ENCODE data around the gene ABCC9. TPM values are rescaled to one million over a fixed set of nuclear protein-coding genes. Genes with fewer than 3 reads are reported as not detected.
"Not testable (repeated sequence)": the region's sequence is repeated elsewhere in the genome, so short reads cannot be mapped to it uniquely, and the experiment has no call there.

ABCC9 gene
- total RNA-seq, 1 donor = under 0.01 TPM

- DNase-seq (ENCODE audit: low read depth in 2 of 3, low spot score in 2 of 3) = no peak
Measured at GRCh38 chr12:21819678-21820077, 121.5 kb downstream of the ABCC9 start.

GRCh38 chr12:21819236-21819635, 122.0 kb downstream of the ABCC9 start:
- DNase-seq (ENCODE audit: low read depth in 2 of 3, low spot score in 2 of 3) = no peak

DNA sequence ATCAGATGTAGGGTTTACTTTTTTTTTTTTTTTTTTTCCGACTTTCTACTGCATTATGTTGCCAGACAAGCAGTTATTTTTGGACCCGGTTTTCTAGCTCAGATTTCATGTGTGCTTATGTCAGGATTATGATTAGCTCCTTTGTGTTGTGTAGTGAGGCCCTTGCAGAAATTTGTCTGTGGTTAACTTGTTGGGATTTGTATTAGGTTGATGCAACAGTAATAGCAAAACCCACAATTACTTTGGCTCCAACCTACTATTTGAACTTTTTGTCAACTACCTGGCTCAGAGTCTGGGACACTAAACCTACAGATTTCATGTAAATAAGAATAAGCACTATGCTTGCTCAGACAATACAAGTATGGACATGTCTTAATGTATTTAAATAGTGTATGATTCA, 122.6 kb downstream of the ABCC9 start:
- DNase-seq (ENCODE audit: low read depth in 2 of 3, low spot score in 2 of 3) = no peak

DNA sequence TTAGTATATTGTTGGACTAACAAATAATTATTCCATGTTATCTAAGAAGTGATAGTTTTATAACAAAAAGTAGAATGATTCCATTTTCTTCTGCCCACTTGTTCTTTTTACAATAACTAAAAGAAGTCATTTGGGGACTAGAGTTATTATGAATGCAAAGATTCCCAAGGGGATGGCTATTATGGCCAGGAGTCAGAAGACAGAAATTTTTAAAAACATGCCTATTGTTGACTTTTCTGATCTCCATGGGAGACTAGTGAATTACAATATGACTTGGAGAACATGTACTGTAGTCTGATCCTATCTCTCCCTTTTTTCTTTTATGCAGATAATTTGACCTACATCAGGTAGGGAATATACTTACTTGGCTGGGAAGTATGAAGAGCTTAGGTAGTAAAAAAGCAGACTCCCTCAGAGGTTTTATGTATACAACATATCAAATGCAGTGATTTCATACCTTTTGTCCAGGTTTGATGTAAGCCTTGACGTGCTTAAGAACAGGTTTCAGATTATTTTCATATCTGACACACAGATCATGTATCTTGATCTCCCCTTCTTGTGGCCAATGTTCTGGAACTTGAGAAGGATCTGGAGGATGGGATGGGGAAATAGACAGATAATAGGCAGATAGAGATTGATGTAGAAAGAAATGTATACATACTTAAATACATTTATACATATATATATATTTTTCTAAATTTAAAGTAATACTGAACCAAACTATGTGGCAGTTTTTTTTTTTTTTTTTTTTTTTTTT, 125.7 kb downstream of the ABCC9 start:
- no peak for DNase-seq (ENCODE audit: low read depth in 2 of 3, low spot score in 2 of 3)

DNA sequence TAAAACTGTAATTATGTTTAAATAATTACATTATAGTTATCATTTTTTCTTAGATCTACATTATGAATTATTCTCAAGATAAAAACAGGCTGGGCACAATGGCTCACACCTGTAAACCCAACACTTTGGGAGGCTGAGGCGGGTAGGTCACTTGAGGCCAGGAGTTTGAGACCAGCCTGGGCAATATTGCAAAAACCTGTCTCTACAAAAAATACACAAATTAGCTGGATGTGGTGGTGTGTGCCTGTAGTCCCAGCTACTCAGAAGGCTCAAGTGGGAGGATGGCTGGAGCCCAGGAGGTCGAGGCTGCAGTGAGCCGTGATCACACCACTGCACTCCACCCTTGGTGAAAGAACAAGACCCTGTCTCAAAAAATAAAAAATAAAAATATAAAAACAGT, 126.4 kb downstream of the ABCC9 start:
- DNase-seq (ENCODE audit: low read depth in 2 of 3, low spot score in 2 of 3) = no peak

GRCh38 chr12:21814327-21814726, 126.9 kb downstream of the ABCC9 start:
- no peak for DNase-seq (ENCODE audit: low read depth in 2 of 3, low spot score in 2 of 3)

GRCh38 chr12:21813751-21814150, 127.5 kb downstream of the ABCC9 start:
- DNase-seq (ENCODE audit: low read depth in 2 of 3, low spot score in 2 of 3) = no peak

- DNase-seq (ENCODE audit: low read depth in 2 of 3, low spot score in 2 of 3) = no peak
Measured at GRCh38 chr12:21813125-21813524, 128.1 kb downstream of the ABCC9 start.

GRCh38 chr12:21812340-21812739, 128.9 kb downstream of the ABCC9 start:
- DNase-seq (ENCODE audit: low read depth in 2 of 3, low spot score in 2 of 3) = not testable (repeated sequence)

- DNase-seq (ENCODE audit: low read depth in 2 of 3, low spot score in 2 of 3) = no peak
Measured at GRCh38 chr12:21809100-21809499, 132.1 kb downstream of the ABCC9 start.

- no peak for DNase-seq (ENCODE audit: low read depth in 2 of 3, low spot score in 2 of 3)
Measured at GRCh38 chr12:21806255-21806654, 135.0 kb downstream of the ABCC9 start.

DNA sequence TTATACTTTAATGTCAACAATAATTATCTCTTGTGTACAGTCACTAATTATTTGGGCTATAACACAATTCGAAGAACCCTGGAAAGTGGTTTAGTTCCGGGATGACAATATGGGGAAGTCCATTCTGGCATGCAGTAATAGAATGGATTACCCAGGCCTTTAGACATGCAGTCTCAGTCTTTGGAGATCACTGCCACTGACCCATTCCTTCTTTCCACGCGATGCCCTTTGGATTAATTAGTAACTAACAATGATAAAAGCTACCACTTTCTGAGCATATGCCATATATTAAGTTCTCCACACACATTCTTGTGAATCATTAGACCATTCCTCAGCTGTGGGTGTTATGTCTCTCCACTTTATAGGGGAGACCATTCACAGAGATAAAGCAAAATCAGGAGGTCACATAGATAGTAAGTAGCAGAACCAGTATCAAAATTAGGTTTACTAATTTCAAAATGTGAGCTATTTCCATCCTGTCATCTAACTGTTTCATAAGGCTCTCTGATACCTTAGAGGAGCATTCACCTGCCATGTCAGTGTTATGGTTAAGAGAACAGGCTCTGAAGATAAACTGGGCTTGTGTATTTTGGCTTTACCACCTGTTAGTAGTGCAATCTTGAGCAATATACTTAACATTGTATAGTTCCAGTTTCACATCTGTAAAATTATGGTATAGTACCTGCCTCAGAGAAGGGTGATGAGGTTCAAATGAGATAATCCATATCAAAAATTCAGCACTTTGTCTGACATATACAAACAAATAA, 139.5 kb downstream of the ABCC9 start:
- no peak for DNase-seq (ENCODE audit: low read depth in 2 of 3, low spot score in 2 of 3)

GRCh38 chr12:21800011-21800410, 141.2 kb downstream of the ABCC9 start:
- DNase-seq (ENCODE audit: low read depth in 2 of 3, low spot score in 2 of 3) = no peak

- no peak for DNase-seq (ENCODE audit: low read depth in 2 of 3, low spot score in 2 of 3)
Measured at GRCh38 chr12:21797539-21797938, 143.7 kb downstream of the ABCC9 start.

- DNase-seq (ENCODE audit: low read depth in 2 of 3, low spot score in 2 of 3) = no peak
Measured at GRCh38 chr12:21795648-21796328, 145.4 kb downstream of the ABCC9 start.

DNA sequence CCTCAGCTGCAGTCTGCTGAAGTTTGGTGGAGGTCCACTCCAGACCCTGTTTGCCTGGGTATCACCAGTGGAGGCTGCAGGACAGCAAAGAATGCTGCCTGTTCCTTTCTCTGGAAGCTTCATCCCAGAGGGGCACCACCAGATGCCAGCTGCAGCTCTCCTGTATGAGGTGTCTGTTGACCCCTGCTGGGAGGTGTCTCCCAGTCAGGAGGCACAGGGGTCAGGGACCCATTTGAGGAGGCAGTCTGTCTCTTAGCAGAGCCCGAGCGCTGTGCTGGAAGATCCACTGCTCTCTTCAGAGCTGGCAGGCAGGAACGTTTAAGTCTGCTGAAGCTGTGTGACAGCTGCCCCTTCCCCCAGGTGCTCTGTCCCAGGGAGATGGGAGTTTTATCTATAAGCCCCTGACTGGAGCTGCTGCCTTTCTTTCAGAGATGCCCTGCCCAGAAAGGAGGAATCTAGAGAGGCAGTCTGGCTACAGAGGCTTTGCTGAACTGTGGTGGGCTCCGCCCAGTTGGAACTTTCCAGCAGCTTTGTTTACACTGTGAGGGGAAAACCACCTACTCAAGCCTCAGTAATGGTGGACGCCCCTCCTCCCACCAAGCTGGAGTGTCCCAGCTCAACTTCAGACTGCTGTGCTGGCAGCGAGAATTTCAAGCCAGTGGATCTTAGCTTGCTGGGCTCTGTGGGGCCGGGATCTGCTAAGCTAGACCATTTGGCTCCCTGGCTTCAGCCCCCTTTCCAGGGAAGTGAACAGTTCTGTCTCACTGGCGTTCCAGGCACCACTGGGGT, 146.2 kb downstream of the ABCC9 start:
- not testable (repeated sequence) for DNase-seq (ENCODE audit: low read depth in 2 of 3, low spot score in 2 of 3)

DNA sequence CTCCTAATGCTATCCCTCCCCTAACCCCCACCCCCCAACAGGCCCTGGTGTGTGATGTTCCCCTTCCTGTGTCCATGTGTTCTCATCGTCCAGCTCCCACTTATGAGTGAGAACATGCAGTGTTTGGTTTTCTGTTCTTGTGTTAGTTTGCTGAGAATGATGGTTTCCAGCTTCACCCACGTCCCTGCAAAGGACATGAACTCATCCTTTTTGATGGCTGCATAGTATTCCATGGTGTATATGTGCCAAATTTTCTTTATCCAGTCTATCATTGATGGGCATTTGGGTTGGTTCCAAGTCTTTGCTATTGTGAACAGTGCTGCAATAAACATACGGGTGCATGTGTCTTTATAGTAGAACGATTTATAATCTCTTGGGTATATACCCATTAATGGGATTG, 151.5 kb downstream of the ABCC9 start:
- not testable (repeated sequence) for DNase-seq (ENCODE audit: low read depth in 2 of 3, low spot score in 2 of 3)

- no peak for DNase-seq (ENCODE audit: low read depth in 2 of 3, low spot score in 2 of 3)
Measured at GRCh38 chr12:21788089-21788983, 152.9 kb downstream of the ABCC9 start.

DNA sequence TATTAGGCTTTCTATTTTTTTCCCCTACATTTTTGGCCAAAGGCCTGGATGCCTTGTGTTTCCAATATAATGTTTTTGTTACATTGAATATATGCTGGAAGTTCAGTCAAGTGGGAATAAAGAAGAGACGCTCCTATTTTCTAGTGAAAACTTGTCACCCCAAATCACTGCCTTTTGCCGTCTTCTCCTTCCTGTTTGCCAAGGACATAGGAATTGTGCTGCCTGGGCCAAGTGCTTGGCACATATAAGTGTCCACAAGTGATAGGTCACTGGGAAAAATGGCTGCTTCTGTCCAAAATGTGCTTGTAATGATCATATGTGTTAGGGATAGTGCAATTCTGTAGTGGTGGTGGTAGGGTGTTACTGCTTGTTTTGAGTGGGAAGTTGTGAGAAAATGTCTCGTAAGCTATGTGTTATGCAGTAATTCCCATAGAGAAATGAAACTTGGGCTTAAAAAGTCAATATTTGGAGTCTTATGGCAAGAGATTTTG, 155.1 kb downstream of the ABCC9 start:
- no peak for DNase-seq (ENCODE audit: low read depth in 2 of 3, low spot score in 2 of 3)

- DNase-seq (ENCODE audit: low read depth in 2 of 3, low spot score in 2 of 3) = not testable (repeated sequence)
Measured at GRCh38 chr12:21782723-21783122, 158.5 kb downstream of the ABCC9 start.

Data from hematopoietic multipotent progenitor cell (in vitro differentiated cells).